Keratinocyte (primary cell): ENCODE measurements around the gene GTF3C1. TPM values are rescaled to one million over a fixed set of nuclear protein-coding genes. Genes with fewer than 3 reads are reported as not detected.

Experiments
- DNase-seq: peaks from one replicate; pipeline ENCODE4 v3.0.0-alpha.2; 2011; ENCODE audit warnings: low read depth, missing footprints, low spot score
- FAIRE-seq: peaks from 2 replicates; lab custom pipeline; 2011; peaks lifted over from hg19 to GRCh38; lab: Jason Lieb, UNC
- H2AFZ ChIP-seq: 2 replicates; pipeline ENCODE4 v1.6.0; 2012; ENCODE audit warnings: low read length, control low read depth, inconsistent platforms; ENCODE audit not compliant: control insufficient read depth
- H3K27ac ChIP-seq: 2 replicates; pipeline ENCODE4 v1.5.1; 2011; ENCODE audit warnings: low read length; ENCODE audit not compliant: control insufficient read depth, insufficient read depth
- H3K27me3 ChIP-seq: 3 replicates; pipeline ENCODE4 v1.6.0; 2011; ENCODE audit warnings: low read length; ENCODE audit not compliant: control insufficient read depth, insufficient read depth; ENCODE audit errors: extremely low read depth
- H3K36me3 ChIP-seq, 2 experiments: 2 replicates in 1 of 2; 3 replicates in 1 of 2; pipeline ENCODE4 v1.5.1; 2011; ENCODE audit warnings: low read length in 2 of 2, mild to moderate bottlenecking in 1 of 2; ENCODE audit not compliant: control insufficient read depth in 2 of 2, insufficient read depth in 2 of 2; ENCODE audit errors: extremely low read depth in 1 of 2
- H3K4me1 ChIP-seq: 3 replicates; pipeline ENCODE4 v1.5.1; 2011; ENCODE audit warnings: low read length; ENCODE audit not compliant: control insufficient read depth, insufficient read depth; ENCODE audit errors: extremely low read depth
- H3K4me2 ChIP-seq: 3 replicates; pipeline ENCODE4 v1.6.0; 2011; ENCODE audit warnings: low read depth, low read length; ENCODE audit not compliant: control insufficient read depth, insufficient read depth; ENCODE audit errors: extremely low read depth
- H3K4me3 ChIP-seq, 3 experiments: fragments of 200-600 bp in 1 of 3; sonication (generic) in 1 of 3; 2 replicates in 2 of 3; 3 replicates in 1 of 3; pipeline ENCODE4 v1.5.1; 2011 to 2016; ENCODE audit warnings: low read length in 3 of 3, mild to moderate bottlenecking in 3 of 3, control low read depth in 2 of 3, inconsistent platforms in 1 of 3, low read depth in 1 of 3, mixed read lengths in 1 of 3, mixed run types in 1 of 3, moderate library complexity in 1 of 3; ENCODE audit not compliant: control insufficient read depth in 2 of 3, insufficient read depth in 2 of 3; ENCODE audit errors: extremely low read depth in 1 of 3
- H3K79me2 ChIP-seq: 2 replicates; pipeline ENCODE4 v1.6.0; 2012; ENCODE audit warnings: low read length; ENCODE audit not compliant: control insufficient read depth, insufficient read depth
- H3K9ac ChIP-seq: 3 replicates; pipeline ENCODE4 v1.6.0; 2011; ENCODE audit warnings: low read length; ENCODE audit not compliant: control insufficient read depth, insufficient read depth; ENCODE audit errors: extremely low read depth
- H3K9me1 ChIP-seq: 3 replicates; pipeline ENCODE4 v1.6.0; 2011; ENCODE audit warnings: low read length; ENCODE audit not compliant: control insufficient read depth, insufficient read depth; ENCODE audit errors: extremely low read depth
- H3K9me3 ChIP-seq: 2 replicates; pipeline ENCODE4 v1.5.1; 2012; ENCODE audit warnings: low read depth, low read length; ENCODE audit not compliant: control insufficient read depth
- H4K20me1 ChIP-seq: 3 replicates; pipeline ENCODE4 v1.6.0; 2011; ENCODE audit warnings: low read length; ENCODE audit not compliant: control insufficient read depth, insufficient read depth; ENCODE audit errors: extremely low read depth
- EZH2 ChIP-seq: IDR thresholded peaks from one replicate; pipeline ENCODE4 v1.6.1; 2012; ENCODE audit warnings: inconsistent platforms, mild to moderate bottlenecking, low read length, moderate library complexity
- dilution Hi-C: fragments of 300-500 bp; cut with MboI; formaldehyde crosslinking; loops from one replicate; pipeline ENCODE4 v1.7.0; 2020; ENCODE audit warnings: low sequenced_read_pairs; ENCODE audit not compliant: extremely low pct_ligation_motif_present
- polyA plus RNA-seq, 5 experiments: library from polyadenylated mRNA; depleted of rRNA in 3 of 5; stranded (reverse) in 3 of 5; stranded (forward) in 1 of 5; unstranded in 1 of 5; fragments of >200 nt; gene quantifications; 1 replicate in 1 of 5; 2 replicates in 3 of 5; 3 replicates in 1 of 5; pipeline versions ENCODE4 v1.2.1 to v1.2.3, GENCODE V29; 2011 to 2012; ENCODE audit warnings: missing spikeins in 2 of 5, low read depth in 1 of 5, low replicate concordance in 1 of 5
- TF ChIP-seq, protein P1 (sequence below), 3 experiments: IDR thresholded peaks in 1 of 3; conservative IDR thresholded peaks in 1 of 3; optimal IDR thresholded peaks in 1 of 3; 2 replicates in 2 of 3; 3 replicates in 1 of 3; pipeline versions ENCODE3 to v1.5.1; 2011; ENCODE audit warnings: low read length in 3 of 3, mild to moderate bottlenecking in 3 of 3, moderate library complexity in 2 of 3, control low read depth in 1 of 3, inconsistent platforms in 1 of 3; ENCODE audit not compliant: insufficient read depth in 2 of 3; ENCODE audit errors: extremely low read depth in 1 of 3

GTF3C1 gene
- polyA plus RNA-seq, 1 donor (not counting 4 experiments of a cell fraction or from before 2014, with no cell fraction given) = 23.5 TPM

DNA sequence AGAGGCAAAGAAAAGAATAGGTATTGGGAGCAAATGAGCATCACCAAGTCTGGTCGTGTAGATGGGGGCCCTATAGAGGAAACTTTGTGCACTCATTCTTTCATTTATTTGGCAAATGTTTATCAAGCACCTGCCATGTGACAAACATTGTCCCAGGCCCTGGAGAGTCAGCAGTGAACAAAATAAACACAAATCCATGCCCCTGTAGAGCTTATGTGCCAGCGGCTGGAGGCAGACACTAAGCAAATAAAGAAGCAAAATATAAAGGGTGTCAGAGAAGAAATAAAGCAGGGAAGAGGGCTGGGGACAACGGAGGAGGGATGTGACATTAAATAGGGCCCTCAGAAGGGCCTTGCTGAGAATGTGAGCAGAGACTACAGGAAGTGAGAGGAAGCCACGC lies 45.8 kb upstream of the GTF3C1 start:
- DNase-seq (no peak), FAIRE-seq (no peak)
- Histone ChIP-seq H3K4me3 (no peak overlapping the region), H3K4me1 (no peaks in the 10 kb centered on the region), H4K20me1 (no peaks in the 10 kb centered on the region), H3K4me2 (no peak overlapping the region), H3K9me1 (no peaks in the 10 kb centered on the region), H3K79me2 (no peaks in the 10 kb centered on the region), H3K27me3 (no peaks in the 10 kb centered on the region), H3K36me3 (peaks cover 0 to 7% of the 10 kb centered on the region in 2 experiments), H3K27ac (no peak overlapping the region), H2AFZ (no peak overlapping the region), H3K9me3 (no peaks in the 10 kb centered on the region), H3K9ac (no peak overlapping the region)
- dilution Hi-C loops = no loop called here
- TF ChIP-seq EZH2 = no peak
- TF ChIP-seq, protein P1, sequence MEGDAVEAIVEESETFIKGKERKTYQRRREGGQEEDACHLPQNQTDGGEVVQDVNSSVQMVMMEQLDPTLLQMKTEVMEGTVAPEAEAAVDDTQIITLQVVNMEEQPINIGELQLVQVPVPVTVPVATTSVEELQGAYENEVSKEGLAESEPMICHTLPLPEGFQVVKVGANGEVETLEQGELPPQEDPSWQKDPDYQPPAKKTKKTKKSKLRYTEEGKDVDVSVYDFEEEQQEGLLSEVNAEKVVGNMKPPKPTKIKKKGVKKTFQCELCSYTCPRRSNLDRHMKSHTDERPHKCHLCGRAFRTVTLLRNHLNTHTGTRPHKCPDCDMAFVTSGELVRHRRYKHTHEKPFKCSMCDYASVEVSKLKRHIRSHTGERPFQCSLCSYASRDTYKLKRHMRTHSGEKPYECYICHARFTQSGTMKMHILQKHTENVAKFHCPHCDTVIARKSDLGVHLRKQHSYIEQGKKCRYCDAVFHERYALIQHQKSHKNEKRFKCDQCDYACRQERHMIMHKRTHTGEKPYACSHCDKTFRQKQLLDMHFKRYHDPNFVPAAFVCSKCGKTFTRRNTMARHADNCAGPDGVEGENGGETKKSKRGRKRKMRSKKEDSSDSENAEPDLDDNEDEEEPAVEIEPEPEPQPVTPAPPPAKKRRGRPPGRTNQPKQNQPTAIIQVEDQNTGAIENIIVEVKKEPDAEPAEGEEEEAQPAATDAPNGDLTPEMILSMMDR (optimal IDR thresholded peaks at IDR 0.05 in 1 of 3, IDR thresholded peaks at IDR 0.05 in 1 of 3, conservative IDR thresholded peaks at IDR 0.05 in 1 of 3; ENCODE audit: extremely low read depth in 1 of 3, insufficient read depth in 2 of 3, low read length in 3 of 3) = no peak

GRCh38 chr16:27591837-27592236 lies 42.1 kb upstream of the GTF3C1 start:
- Histone ChIP-seq H3K4me3 (no peak overlapping the region), H3K27ac (no peak overlapping the region), H3K79me2 (no peaks in the 10 kb centered on the region), H3K4me1 (no peaks in the 10 kb centered on the region), H3K27me3 (no peaks in the 10 kb centered on the region), H3K9me1 (no peaks in the 10 kb centered on the region), H2AFZ (no peak overlapping the region), H4K20me1 (no peaks in the 10 kb centered on the region), H3K9me3 (no peaks in the 10 kb centered on the region), H3K9ac (no peak overlapping the region), H3K36me3 (peaks cover 0 to 4% of the 10 kb centered on the region in 2 experiments), H3K4me2 (no peak overlapping the region)
- no peak for FAIRE-seq
- DNase-seq = no peak
- dilution Hi-C loops = no loop called here
- TF ChIP-seq, protein P1 (optimal IDR thresholded peaks at IDR 0.05 in 1 of 3, IDR thresholded peaks at IDR 0.05 in 1 of 3, conservative IDR thresholded peaks at IDR 0.05 in 1 of 3; ENCODE audit: extremely low read depth in 1 of 3, insufficient read depth in 2 of 3, low read length in 3 of 3) = no peak
- no peak for TF ChIP-seq EZH2
